ENCODE data around the gene LRRC10B. TPM values are rescaled to one million over a fixed set of nuclear protein-coding genes. Genes with fewer than 3 reads are reported as not detected.

The LRRC10B gene
- total RNA-seq, 1 donor from 2014 or later, result not detected

DNA sequence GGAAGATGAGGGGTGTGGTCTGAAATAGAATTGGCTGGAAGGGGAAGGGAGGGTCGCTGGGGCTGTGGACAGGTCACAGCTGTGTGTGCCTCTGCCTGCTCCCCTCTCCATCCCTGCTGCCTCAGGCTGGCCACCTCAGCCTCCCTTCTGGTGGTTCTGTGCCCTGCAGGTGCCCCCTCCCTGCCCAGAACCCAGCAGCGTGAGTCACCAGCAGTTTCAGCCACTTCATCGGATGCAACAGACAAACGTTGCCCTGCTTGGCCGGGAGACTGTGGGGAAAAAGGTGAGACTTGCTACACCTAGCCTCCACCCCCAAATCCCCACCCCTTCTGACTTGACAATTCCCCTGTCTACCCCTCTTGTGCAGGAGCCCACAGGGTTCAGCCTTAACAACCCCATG, 21.8 kb upstream of the LRRC10B start:
- no peak overlapping the region for H3K4me3 Mint-ChIP-seq
- H3K9me3 ChIP-seq (ENCODE audit: low read depth), result no peaks in the 10 kb centered on the region
- H3K9ac ChIP-seq, result no peak overlapping the region
- H3K4me1 Mint-ChIP-seq, result peaks cover 60% of the 10 kb centered on the region
- no peak overlapping the region for H3K4me3 ChIP-seq
- H3K27ac Mint-ChIP-seq, result no peak overlapping the region
- H3K27ac ChIP-seq, result no peak overlapping the region
- no peak overlapping the region for H2AFZ ChIP-seq (replicated peaks)
- no peaks in the 10 kb centered on the region for H3K27me3 ChIP-seq
- DNase-seq (ENCODE audit: low spot score), result no peak
- peaks cover 9% of the 10 kb centered on the region for H3K27me3 Mint-ChIP-seq (ENCODE audit: insufficient read depth, low read depth)
- TF ChIP-seq EZH2phosphoT487 (IDR thresholded peaks at IDR 0.05) (no peak), EZH2 (IDR thresholded peaks at IDR 0.05) (no peak)
- TF ChIP-seq, protein P1, sequence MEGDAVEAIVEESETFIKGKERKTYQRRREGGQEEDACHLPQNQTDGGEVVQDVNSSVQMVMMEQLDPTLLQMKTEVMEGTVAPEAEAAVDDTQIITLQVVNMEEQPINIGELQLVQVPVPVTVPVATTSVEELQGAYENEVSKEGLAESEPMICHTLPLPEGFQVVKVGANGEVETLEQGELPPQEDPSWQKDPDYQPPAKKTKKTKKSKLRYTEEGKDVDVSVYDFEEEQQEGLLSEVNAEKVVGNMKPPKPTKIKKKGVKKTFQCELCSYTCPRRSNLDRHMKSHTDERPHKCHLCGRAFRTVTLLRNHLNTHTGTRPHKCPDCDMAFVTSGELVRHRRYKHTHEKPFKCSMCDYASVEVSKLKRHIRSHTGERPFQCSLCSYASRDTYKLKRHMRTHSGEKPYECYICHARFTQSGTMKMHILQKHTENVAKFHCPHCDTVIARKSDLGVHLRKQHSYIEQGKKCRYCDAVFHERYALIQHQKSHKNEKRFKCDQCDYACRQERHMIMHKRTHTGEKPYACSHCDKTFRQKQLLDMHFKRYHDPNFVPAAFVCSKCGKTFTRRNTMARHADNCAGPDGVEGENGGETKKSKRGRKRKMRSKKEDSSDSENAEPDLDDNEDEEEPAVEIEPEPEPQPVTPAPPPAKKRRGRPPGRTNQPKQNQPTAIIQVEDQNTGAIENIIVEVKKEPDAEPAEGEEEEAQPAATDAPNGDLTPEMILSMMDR (IDR thresholded peaks at IDR 0.05), result no peak
- no peaks in the 10 kb centered on the region for H3K36me3 Mint-ChIP-seq
- H3K4me1 ChIP-seq, result peaks cover 32% of the 10 kb centered on the region
- H4K20me1 ChIP-seq (ENCODE audit: low read depth), result peaks cover 9% of the 10 kb centered on the region
- H3F3A ChIP-seq (ENCODE audit: low read depth), result peaks cover 12% of the 10 kb centered on the region
- H3K79me2 ChIP-seq (ENCODE audit: low read depth), result no peaks in the 10 kb centered on the region
- H3K9me3 Mint-ChIP-seq, result no peaks in the 10 kb centered on the region
- H3K36me3 ChIP-seq, result no peaks in the 10 kb centered on the region
- H3K4me2 ChIP-seq, result no peak overlapping the region

DNA sequence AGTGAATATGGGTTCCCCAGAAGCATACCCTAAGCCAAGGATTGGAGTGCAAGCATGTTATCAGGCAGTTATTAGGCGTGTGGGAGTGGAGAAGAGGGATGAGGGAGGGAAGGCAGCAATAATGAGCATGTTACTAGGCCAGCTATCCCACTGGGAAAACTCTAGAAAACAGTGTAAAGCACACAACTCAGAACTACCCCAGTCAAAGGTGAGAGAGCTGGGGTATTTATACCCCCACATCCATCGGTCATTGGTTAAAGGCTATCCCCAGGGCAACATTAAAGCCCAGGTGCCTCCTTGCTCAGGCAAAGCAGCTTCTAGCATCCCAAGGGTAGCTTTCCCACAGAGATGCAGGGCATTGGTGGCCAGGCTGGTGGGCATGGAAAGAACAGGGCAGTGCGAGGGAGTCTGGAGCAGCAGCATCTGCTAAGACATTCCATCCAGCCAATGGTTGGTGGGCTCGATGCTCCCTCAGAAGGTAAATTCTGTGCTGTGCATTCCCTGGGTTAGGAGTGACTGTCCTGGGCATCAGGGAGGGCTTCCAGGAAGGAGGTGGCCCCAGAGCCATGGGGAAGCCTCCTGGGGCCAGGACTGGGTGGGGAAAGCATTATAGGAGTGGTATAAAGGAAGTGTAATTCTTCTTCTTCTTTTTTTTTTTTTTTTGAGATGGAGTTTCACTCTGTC, 21.1 kb upstream of the LRRC10B start:
- peaks cover 25% of the 10 kb centered on the region for H3K4me1 ChIP-seq
- H3K36me3 ChIP-seq, result no peaks in the 10 kb centered on the region
- H3K4me1 Mint-ChIP-seq, result peaks cover 57% of the 10 kb centered on the region

DNA sequence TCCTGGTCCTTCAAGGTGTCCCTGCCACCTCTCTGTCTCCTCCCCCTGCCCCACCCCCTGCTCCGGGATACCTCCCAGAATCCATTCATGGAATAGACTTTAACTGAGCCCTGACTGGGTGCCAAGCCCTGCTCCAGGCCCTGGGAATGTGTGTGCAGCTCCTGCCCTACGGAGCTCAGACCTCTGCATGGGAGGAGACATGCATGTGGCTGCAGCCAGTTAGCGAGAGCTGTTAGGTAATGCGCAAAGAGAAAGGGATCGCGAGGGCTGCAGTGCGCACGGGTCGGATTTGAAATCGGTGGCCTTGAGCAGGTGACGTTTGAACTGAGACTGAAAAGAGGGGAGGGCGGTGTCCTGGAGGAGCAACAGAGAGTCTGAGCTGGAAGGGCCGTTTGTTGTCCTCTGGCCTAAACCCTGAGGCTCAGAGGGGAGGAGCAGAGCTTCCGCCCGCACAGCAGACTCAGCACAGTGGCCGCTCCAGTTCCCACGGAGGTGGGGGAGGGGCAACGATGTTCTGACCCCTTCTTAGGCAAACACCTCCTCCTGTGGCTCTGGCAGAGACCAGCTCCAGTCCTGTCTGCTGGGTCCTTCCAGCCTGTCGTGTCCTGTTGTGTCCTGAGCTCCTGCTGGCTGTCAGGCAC, 19.8 kb upstream of the LRRC10B start:
- Histone ChIP-seq H3K4me2 (peak overlapping the region; percentile 56), H4K20me1 (ENCODE audit: low read depth) (peaks cover 3% of the 10 kb centered on the region), H3K79me2 (ENCODE audit: low read depth) (no peaks in the 10 kb centered on the region), H3F3A (ENCODE audit: low read depth) (peaks cover 12% of the 10 kb centered on the region), H3K36me3 (no peaks in the 10 kb centered on the region), H3K9me3 (ENCODE audit: low read depth) (no peaks in the 10 kb centered on the region), H3K9ac (no peak overlapping the region), H3K4me1 (peaks cover 22% of the 10 kb centered on the region), H2AFZ (replicated peaks) (peak overlapping the region; percentile 15), H3K27ac (no peak overlapping the region), H3K4me3 (no peak overlapping the region), H3K27me3 (no peaks in the 10 kb centered on the region)
- peaks cover 11% of the 10 kb centered on the region for H3K27me3 Mint-ChIP-seq (ENCODE audit: insufficient read depth, low read depth)
- peak; percentile 70 for DNase-seq (ENCODE audit: low spot score)
- TF ChIP-seq EZH2 (IDR thresholded peaks at IDR 0.05), result no peak
- no peak for TF ChIP-seq EZH2phosphoT487 (IDR thresholded peaks at IDR 0.05)
- TF ChIP-seq, protein P1 (IDR thresholded peaks at IDR 0.05), result no peak
- H3K4me1 Mint-ChIP-seq, result peaks cover 56% of the 10 kb centered on the region
- H3K4me3 Mint-ChIP-seq, result peak overlapping the region; percentile 74
- no peaks in the 10 kb centered on the region for H3K36me3 Mint-ChIP-seq
- H3K9me3 Mint-ChIP-seq, result no peaks in the 10 kb centered on the region
- peak overlapping the region; percentile 92 for H3K27ac Mint-ChIP-seq

More for the DNA sequence above, 21.1 kb upstream of the LRRC10B start:
- peaks cover 7% of the 10 kb centered on the region for H3K27me3 Mint-ChIP-seq (ENCODE audit: insufficient read depth, low read depth)
- H3K79me2 ChIP-seq (ENCODE audit: low read depth), result no peaks in the 10 kb centered on the region
- no peaks in the 10 kb centered on the region for H3K36me3 Mint-ChIP-seq
- no peaks in the 10 kb centered on the region for H3K9me3 Mint-ChIP-seq
- H3K27me3 ChIP-seq, result no peaks in the 10 kb centered on the region
- no peak overlapping the region for H3K27ac Mint-ChIP-seq
- no peak overlapping the region for H3K9ac ChIP-seq
- no peak overlapping the region for H2AFZ ChIP-seq (replicated peaks)
- H3K9me3 ChIP-seq (ENCODE audit: low read depth), result no peaks in the 10 kb centered on the region
- TF ChIP-seq, protein P1 (IDR thresholded peaks at IDR 0.05), result no peak
- no peak for TF ChIP-seq EZH2phosphoT487 (IDR thresholded peaks at IDR 0.05)
- TF ChIP-seq EZH2 (IDR thresholded peaks at IDR 0.05), result no peak
- no peak overlapping the region for H3K4me2 ChIP-seq
- no peak for DNase-seq (ENCODE audit: low spot score)
- no peak overlapping the region for H3K4me3 Mint-ChIP-seq
- H3K4me3 ChIP-seq, result no peak overlapping the region
- peaks cover 12% of the 10 kb centered on the region for H3F3A ChIP-seq (ENCODE audit: low read depth)
- H4K20me1 ChIP-seq (ENCODE audit: low read depth), result peaks cover 3% of the 10 kb centered on the region
- no peak overlapping the region for H3K27ac ChIP-seq
